CD14-positive monocyte (primary cell): ENCODE measurements around the gene TMEM126A. TPM values are rescaled to one million over a fixed set of nuclear protein-coding genes. Genes with fewer than 3 reads are reported as not detected.
"Not testable (repeated sequence)": the region's sequence is repeated elsewhere in the genome, so short reads cannot be mapped to it uniquely, and the experiment has no call there.

Source experiments
- DNase-seq, 3 donors: peaks; one replicate each; pipeline ENCODE4 v3.0.0-alpha.2; 2011 to 2022
- H2AFZ ChIP-seq: 2 replicates; pipeline ENCODE4 v1.6.0; 2012; ENCODE audit warnings: mild to moderate bottlenecking, low read depth, low read length, inconsistent platforms; ENCODE audit not compliant: insufficient read depth, poor library complexity, severe bottlenecking
- H3K27ac ChIP-seq, 2 donors: 1 replicate in 1 of 2; 2 replicates in 1 of 2; pipeline ENCODE4 v1.5.1; 2012 to 2013; ENCODE audit warnings: low read length in 2 of 2, control low read depth in 1 of 2, inconsistent platforms in 1 of 2, low read depth in 1 of 2, mild to moderate bottlenecking in 1 of 2
- H3K27me3 ChIP-seq, 2 donors: one replicate each; pipeline versions ENCODE4 v1.6.0 to v1.6.1; 2011 to 2013; ENCODE audit warnings: low read length in 2 of 2; ENCODE audit not compliant: control insufficient read depth in 2 of 2, insufficient read depth in 2 of 2
- H3K36me3 ChIP-seq, 2 donors: replicated peaks in 1 of 2; 1 replicate in 1 of 2; 2 replicates in 1 of 2; pipeline versions ENCODE4 v1.5.1 to v1.6.1; 2012 to 2013; ENCODE audit warnings: low read length in 2 of 2, control low read depth in 1 of 2, inconsistent platforms in 1 of 2, mild to moderate bottlenecking in 1 of 2; ENCODE audit not compliant: insufficient read depth in 2 of 2, control insufficient read depth in 1 of 2
- H3K4me1 ChIP-seq, 2 donors: 1 replicate in 1 of 2; 2 replicates in 1 of 2; pipeline versions ENCODE4 v1.5.1 to v1.6.1; 2012 to 2013; ENCODE audit warnings: low read length in 2 of 2, control low read depth in 1 of 2, inconsistent platforms in 1 of 2, mild to moderate bottlenecking in 1 of 2, moderate library complexity in 1 of 2; ENCODE audit not compliant: insufficient read depth in 2 of 2, control insufficient read depth in 1 of 2
- H3K4me2 ChIP-seq: replicated peaks from 2 replicates; pipeline ENCODE3; 2012; ENCODE audit warnings: low read length, moderate library complexity, mild to moderate bottlenecking; ENCODE audit not compliant: poor library complexity, severe bottlenecking; ENCODE audit errors: extremely low read depth
- H3K4me3 ChIP-seq, 3 experiments: fragments of 200-600 bp in 1 of 3; sonication (generic) in 1 of 3; replicated peaks in 1 of 3; 1 replicate in 2 of 3; 2 replicates in 1 of 3; pipeline ENCODE4 v1.5.1; 2011 to 2013; ENCODE audit warnings: low read length in 3 of 3, mild to moderate bottlenecking in 3 of 3, control low read depth in 2 of 3, low read depth in 2 of 3, inconsistent platforms in 1 of 3, moderate library complexity in 1 of 3
- H3K79me2 ChIP-seq: 2 replicates; pipeline ENCODE4 v1.6.0; 2012; ENCODE audit warnings: mild to moderate bottlenecking, control low read depth, inconsistent platforms, low read length, moderate library complexity; ENCODE audit not compliant: insufficient read depth
- H3K9ac ChIP-seq: 2 replicates; pipeline ENCODE4 v1.6.0; 2017; ENCODE audit warnings: low read length, mild to moderate bottlenecking; ENCODE audit not compliant: insufficient read depth, poor library complexity, severe bottlenecking
- H3K9me3 ChIP-seq, 2 donors: replicated peaks in 1 of 2; 1 replicate in 1 of 2; 2 replicates in 1 of 2; pipeline versions ENCODE4 v1.5.1 to v1.6.1; 2012 to 2013; ENCODE audit warnings: low read length in 2 of 2, control low read depth in 1 of 2; ENCODE audit not compliant: control insufficient read depth in 1 of 2, insufficient read depth in 1 of 2
- H4K20me1 ChIP-seq: 2 replicates; pipeline ENCODE4 v1.6.0; 2012; ENCODE audit warnings: mild to moderate bottlenecking, low read length, control low read depth, moderate library complexity; ENCODE audit not compliant: insufficient read depth
- H3K27ac Mint-ChIP-seq, 7 donors: one replicate each; pipeline ENCODE4 v1.8.0; 2020; ENCODE audit warnings: mild to moderate bottlenecking in 7 of 7, mixed read lengths in 7 of 7, moderate library complexity in 6 of 7, inconsistent platforms in 2 of 7
- H3K27me3 Mint-ChIP-seq, 3 donors: one replicate each; pipeline ENCODE4 v1.8.0; 2021 to 2022; ENCODE audit warnings: low read depth in 3 of 3, mild to moderate bottlenecking in 3 of 3, mixed read lengths in 3 of 3, moderate library complexity in 3 of 3, inconsistent platforms in 1 of 3
- H3K36me3 Mint-ChIP-seq, 2 donors: one replicate each; pipeline ENCODE4 v1.8.0; 2020; ENCODE audit warnings: mixed read lengths in 2 of 2, inconsistent platforms in 1 of 2, mild to moderate bottlenecking in 1 of 2
- H3K4me1 Mint-ChIP-seq: one replicate; pipeline ENCODE4 v1.8.0; 2020; ENCODE audit warnings: mild to moderate bottlenecking, mixed read lengths
- H3K4me3 Mint-ChIP-seq, 2 donors: one replicate each; pipeline ENCODE4 v1.8.0; 2020; ENCODE audit warnings: mild to moderate bottlenecking in 2 of 2, mixed read lengths in 2 of 2, moderate library complexity in 1 of 2
- H3K9me3 Mint-ChIP-seq, 7 donors: one replicate each; pipeline ENCODE4 v1.8.0; 2020 to 2022; ENCODE audit warnings: mixed read lengths in 7 of 7, mild to moderate bottlenecking in 6 of 7, moderate library complexity in 6 of 7, inconsistent platforms in 2 of 7
- WGBS: methylation state at CpG from one replicate; pipeline ENCODE4 v1.1.5; 2013; ENCODE audit warnings: missing lambda C conversion rate; ENCODE audit not compliant: insufficient coverage; 5-methylcytosine and 5-hydroxymethylcytosine counted together
- intact Hi-C, 2 donors: fragments of 100-400 bp; cut with micrococcal nuclease; formaldehyde crosslinking; loops; one replicate each; pipeline versions ENCODE4 v1.15.0 to v1.15.1; 2023
- polyA plus RNA-seq, 3 donors: library from polyadenylated mRNA; depleted of rRNA in 1 of 3; unstranded in 2 of 3; stranded (reverse) in 1 of 3; fragments of 300-500 nt in 2 of 3; fragments of >200 nt in 1 of 3; fragmentation: Illumina TruSeq in 2 of 3; gene quantifications; 1 replicate in 2 of 3; 2 replicates in 1 of 3; pipeline ENCODE4 v1.2.3, GENCODE V29; 2012 to 2021

The TMEM126A gene
- polyA plus RNA-seq, 3 donors, result 23.9 to 71.3 (median 71.1) TPM

- intact Hi-C loops, result not testable (repeated sequence)
- H3K9me3 Mint-ChIP-seq, result peaks cover 3 to 11% (median 5%) of the 10 kb centered on the region in 7 donors
Observed at GRCh38 chr11:85608621-85609020, 39.1 kb upstream of the TMEM126A start.

GRCh38 chr11:85609286-85609685 lies 38.5 kb upstream of the TMEM126A start:
- peaks cover 15% of the 10 kb centered on the region for H3K4me1 Mint-ChIP-seq
- not testable (repeated sequence) for H3K27ac ChIP-seq

More at GRCh38 chr11:85608621-85609020, 39.1 kb upstream of the TMEM126A start:
- H3K4me1 ChIP-seq, H3K36me3 Mint-ChIP-seq, H3K27ac Mint-ChIP-seq, H3K27me3 ChIP-seq, DNase-seq, H3K4me2 ChIP-seq, H3K9ac ChIP-seq, H3K4me3 ChIP-seq, H3K27me3 Mint-ChIP-seq, H3K4me3 Mint-ChIP-seq, H4K20me1 ChIP-seq, H3K9me3 ChIP-seq, H3K36me3 ChIP-seq, H2AFZ ChIP-seq, H3K27ac ChIP-seq, H3K79me2 ChIP-seq: not testable (repeated sequence)
- H3K4me1 Mint-ChIP-seq, result peaks cover 15% of the 10 kb centered on the region

GRCh38 chr11:85611643-85612042 lies 36.1 kb upstream of the TMEM126A start:
- H3K36me3 Mint-ChIP-seq, H3K27ac ChIP-seq, H3K4me1 ChIP-seq, H3K9ac ChIP-seq, H3K4me3 ChIP-seq, H4K20me1 ChIP-seq, H3K27me3 Mint-ChIP-seq, H3K9me3 ChIP-seq, H3K27me3 ChIP-seq, H3K4me3 Mint-ChIP-seq, H3K36me3 ChIP-seq, H2AFZ ChIP-seq, H3K4me2 ChIP-seq, H3K79me2 ChIP-seq, intact Hi-C loops: not testable (repeated sequence)
- H3K4me1 Mint-ChIP-seq, result peaks cover 15% of the 10 kb centered on the region
- 0% methylated on average over 1 of the region's 2 CpGs for WGBS
- peak in 1 of 3 donors; percentile 26 for DNase-seq
- H3K9me3 Mint-ChIP-seq, result peaks cover 3 to 10% (median 5%) of the 10 kb centered on the region in 7 donors
- peak overlapping the region in 2 of 7 donors; percentile 41 to 68 for H3K27ac Mint-ChIP-seq

More at GRCh38 chr11:85609286-85609685, 38.5 kb upstream of the TMEM126A start:
- H3K27me3 ChIP-seq, H3K9me3 ChIP-seq, intact Hi-C loops, H3K9ac ChIP-seq, H3K36me3 ChIP-seq, H3K4me3 ChIP-seq, H4K20me1 ChIP-seq, H3K4me3 Mint-ChIP-seq, H3K4me1 ChIP-seq, DNase-seq, H3K36me3 Mint-ChIP-seq, H2AFZ ChIP-seq, H3K27ac Mint-ChIP-seq, H3K4me2 ChIP-seq, H3K27me3 Mint-ChIP-seq, H3K79me2 ChIP-seq: not testable (repeated sequence)
- peaks cover 4 to 14% (median 8%) of the 10 kb centered on the region in 7 donors for H3K9me3 Mint-ChIP-seq
- WGBS, result 75% methylated on average over 2 of the region's 2 CpGs
